Activated T-cell treated with anti-CD3 and anti-CD28 coated beads, Interleukin-2, amount 50 U/mL, for 48 hours (primary cell): ENCODE results near the gene NOL4L.
A peak's percentile ranks its signal among the peaks of the same experiment; 100 is the strongest.

Source experiments
- DNase-seq, 2 experiments: peaks; one replicate each; pipeline ENCODE4 v3.0.0-alpha.2; 2020

The NOL4L gene

DNA sequence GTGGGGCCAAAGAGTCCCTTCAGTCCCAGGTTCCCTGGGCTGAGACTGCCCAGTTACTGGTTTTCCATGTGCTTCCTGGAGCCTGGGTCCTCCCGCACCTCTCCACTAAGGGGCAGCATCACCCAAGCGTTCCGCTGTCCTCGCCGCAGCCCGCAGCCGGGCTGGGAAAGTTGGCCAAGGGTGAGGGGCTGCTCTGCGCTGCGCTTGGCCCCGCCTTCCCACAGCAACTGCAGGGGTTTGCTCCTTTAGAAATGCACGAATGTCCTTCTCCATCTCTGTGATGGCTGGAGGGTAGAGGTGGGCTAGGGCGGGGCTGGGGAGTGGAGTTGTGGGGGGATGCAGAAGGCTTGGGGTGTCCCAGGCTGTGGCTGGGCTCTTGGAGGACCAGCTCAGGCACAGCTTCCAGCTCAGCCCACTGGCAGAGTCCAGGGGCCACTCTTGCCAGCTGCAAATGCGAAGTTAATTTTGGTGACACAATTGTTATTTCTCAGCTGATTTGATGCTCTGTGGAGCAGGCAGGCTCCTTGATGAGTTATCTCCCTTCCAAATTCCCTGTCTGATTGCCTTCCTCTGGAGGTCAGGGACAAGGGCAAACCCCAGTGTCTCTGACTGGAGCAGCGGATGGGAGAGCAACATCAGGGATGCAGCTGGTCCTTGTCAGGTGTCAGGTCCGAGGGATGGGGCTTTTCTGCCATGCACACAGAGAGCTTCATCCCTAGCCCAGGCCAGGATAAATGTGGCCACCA lies 63.2 kb downstream of the NOL4L start:
- peak; percentile 80 to 83 for DNase-seq

DNA sequence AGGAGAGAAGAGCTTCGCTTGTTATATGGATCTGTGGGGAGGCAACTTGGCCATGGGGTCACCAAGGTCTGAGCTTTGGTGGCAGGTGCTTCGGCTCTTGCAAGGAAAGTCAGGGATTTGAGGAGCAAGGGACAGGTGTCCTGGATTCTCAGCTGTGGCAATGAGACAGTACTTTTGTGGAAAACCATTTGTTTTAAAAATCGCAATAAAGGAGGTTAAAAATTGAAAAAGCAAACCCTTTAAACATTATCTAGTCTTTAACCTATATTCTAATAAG lies 64.3 kb downstream of the NOL4L start:
- no peak for DNase-seq

DNA sequence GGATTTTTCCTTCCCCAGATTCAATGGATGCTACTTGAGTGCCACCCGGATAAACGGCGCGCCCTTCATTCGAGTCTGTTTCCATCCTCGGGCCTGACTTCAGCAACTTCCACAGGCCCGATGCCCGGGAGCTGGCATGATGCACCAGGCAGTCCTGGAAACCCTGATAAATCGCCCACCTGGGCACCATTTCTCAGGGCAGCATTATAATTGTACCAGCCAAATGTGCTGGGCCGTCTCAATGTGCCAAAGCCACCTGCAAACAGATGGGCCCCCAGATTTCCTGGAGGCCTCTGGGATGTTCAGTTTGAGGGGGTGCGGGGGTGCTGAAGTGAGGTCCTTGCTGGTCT lies 65.8 kb downstream of the NOL4L start:
- no peak for DNase-seq

DNA sequence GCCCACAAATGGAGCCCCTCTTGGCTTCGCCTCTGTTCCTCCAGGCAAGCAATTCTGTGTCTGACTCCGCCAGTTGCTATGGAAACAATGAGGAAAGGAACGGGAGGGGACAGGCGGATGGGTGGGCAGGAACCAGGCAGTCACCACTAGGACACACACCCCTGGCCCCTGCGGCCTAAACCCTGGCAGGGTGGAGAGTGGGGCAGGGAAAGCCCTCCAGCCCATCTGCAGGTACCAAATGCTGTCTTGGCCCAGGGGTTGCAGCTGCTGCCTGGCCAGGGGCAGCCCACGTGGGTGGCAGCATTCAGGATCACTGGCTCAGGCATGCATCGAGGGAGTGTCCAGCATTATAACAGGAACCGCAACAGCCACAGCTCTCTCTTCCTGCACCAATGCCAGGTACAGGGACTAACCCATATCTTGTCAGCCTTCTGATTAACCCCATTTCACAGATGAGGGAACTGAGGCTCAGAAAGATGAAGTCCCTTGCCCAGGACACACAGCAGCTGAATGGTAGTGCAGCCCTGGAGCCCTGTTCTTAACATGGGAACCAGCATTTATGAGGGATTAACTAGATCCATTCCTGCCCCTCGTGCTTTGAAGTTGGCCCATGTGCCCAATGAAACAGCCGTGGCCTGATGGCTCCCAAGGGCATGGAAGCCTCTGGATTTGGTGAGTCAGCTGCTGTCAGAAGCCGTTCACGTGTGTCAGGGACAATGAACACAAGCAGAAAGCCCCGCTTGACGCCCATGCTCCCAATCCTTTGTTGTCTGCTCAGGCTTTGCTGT lies 66.3 kb downstream of the NOL4L start:
- no peak for DNase-seq

DNA sequence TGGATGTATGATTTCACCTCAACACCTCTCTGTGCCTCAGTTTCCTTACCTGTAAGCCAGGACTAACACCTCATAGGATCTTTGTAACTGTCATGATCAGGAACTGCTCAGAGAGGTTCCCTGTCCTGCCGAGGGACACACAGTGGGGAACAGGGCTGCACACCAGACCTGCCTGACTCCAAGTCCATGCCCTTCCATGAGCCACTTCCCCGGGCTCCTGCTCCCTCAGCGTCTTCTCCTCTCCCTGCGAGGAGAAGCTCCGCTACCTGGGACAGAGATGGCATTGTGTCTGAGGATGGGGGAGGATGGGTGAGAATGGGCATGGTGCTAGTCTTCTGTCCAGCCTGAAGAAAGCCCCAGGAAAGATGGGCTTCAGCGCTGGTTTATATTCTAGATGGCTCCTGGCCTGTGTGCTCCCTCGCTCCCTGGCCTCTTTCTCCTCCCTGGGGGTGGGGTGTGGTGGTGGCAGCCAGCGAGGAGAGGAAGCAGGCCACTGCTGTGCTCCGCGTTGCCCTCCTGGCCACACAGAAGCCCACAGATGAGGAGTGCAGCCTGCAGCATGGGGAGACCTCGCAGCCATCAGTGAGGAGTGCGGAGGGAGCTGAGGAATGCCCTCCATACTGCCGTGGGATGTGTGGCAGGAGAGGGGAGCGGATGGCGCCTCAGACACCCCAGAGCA lies 67.1 kb downstream of the NOL4L start:
- no peak for DNase-seq

DNA sequence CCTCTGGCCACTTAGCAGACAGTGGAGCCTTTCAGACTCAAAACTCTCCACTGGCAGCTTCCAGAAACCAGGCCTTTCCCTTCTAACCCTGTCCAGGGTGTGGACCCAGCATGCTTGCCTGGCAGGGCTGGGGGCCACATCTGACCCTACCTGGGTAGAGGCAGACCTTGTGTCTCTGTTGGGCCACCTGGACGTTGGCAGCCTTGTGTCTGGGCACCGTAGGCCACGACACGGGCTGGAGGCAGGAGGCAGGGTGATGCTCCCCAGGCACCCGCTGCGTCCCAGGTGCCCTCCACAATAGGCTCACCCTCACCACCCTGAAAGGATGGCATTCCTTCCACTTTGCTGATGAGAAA lies 67.6 kb downstream of the NOL4L start:
- no peak for DNase-seq

DNA sequence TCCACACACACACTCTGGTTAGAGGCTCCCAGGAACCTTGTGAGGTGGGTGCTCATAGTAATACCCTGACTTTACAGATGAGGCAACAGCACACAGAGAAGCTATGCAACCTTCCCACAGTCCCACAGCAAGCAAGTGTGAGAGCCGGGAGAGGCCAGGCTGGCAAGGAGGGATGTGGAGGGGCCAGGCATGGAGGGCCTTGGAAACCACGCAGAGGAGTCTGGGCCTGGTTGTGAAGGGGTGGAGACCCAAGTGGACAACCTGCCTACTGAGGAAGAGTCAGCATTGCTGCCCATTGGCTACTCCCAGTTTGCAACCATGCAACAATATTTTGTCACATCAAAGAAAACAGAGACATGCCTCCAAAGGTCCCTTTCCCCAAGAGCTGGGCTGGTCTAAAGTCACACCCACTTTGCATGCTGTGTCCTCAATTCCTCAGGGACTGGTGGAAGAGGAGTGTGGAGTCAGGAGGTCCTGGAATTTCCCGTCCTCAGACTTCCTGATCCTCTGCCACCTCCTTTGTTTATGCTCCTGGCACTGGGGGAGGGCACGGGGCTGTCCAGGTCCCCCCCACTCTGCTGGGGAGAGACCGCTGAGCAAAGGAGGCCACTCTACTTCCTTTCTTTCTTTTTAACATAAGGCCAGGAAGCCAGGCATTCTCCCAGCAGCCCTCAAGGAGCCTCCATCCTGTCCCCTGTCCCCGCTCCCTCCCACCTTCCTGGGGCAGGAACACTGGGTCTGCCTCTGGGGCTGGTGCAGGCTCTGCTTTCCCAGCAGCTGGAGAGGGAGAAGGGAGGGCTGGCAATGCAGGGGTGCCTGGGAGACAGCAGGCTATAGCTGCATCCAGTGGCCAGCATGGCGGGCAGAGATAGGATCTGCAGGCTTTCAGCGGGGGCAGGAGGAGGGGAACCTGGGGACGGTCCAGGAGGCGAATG lies 68.3 kb downstream of the NOL4L start:
- DNase-seq, result no peak

DNA sequence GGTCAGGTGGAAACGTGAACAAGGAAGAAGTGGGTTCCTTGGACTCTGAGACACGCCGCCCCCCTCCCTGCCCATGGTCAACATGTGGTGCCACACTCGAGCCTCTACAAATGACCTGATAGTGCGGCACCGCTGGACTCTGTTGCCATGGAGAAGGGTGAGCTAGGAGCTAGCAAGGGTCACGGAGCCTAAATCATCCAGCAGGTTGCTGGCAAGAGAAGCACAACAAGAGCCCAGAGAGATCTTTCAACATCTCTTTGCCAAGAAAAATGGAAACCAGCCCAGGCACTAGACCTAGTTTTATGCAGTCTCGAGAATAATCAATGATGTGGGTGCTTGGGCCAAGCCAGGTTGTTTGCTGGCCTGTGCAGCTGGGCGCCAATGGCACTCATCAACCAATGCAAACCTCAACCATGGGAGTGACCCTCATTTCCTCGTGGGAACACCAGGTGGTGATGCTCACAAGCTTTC lies 69.5 kb downstream of the NOL4L start:
- DNase-seq, result no peak

DNA sequence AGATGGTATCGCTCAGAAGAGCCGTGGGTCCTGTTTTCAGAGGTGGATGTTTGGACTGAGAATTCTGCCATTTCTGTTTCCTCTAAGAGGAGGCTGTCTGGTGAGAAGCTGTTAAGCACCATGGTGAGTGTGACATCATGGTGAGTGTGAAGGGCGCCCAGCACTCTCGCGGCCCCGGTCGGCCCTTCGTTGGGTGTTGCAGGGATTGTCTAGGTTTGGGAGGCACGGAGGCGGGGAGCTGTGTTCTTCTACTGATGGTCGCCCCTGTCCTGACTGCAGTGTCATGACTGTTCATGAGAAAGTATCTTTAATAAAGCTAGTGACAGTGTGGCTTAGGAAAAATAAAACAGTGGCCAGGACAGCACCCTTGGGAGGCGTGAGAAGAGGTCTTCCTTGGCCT lies 70.4 kb downstream of the NOL4L start:
- DNase-seq, result no peak

DNA sequence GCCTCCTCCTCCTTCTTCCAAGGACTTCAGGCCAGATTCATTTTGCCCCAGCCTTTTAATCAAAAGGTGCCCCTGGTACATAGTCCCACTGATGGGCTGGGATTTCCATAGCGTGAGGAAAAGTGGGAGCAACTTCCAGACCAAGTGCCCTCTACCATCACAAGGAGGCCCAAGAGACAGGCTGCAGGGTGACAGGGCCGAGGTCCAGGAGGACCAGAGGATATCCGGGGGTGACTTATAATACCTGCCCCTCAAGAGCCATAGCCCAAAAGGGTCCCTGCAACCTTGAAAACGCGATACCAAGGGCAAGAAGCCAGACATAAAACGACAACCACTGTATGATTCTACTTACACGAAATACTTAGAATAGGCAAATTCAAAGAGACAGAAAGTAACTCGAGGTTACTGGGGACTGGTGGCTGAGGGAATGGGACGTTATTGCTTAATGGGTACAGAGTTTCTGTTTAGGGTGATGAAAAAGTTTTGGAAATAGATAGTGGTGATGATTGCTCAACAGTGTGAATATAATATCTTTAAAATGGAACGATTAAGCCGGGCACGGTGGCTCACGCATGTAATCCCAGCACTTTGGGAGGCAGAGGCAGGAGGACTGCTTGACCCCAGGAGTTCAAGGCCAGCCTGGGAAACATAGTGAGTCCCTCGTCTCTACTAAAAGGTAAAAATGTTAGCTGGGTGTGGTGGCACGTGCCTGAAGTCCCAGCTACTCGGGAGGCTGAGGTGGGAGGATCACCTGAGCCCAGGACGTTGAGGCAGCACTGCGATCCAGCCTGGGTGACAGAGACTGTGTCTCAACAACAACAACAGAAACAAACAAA lies 71.9 kb downstream of the NOL4L start:
- DNase-seq, result no peak

DNA sequence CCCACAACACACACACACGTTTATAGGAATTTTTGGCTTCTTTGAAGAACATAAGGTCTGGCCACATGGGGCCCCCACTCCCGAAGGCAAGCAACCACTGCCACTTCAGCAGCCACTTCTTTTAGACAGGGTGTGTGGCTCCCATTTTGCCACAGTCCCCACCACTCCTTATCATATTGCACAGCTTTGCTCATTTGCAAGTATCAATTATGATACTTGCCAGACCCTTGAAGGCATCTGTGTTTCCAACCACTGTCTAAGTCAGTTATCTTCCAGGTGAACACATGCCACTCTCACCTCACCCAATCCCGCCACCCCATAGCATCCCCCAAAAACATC lies 73.1 kb downstream of the NOL4L start:
- DNase-seq, result no peak

DNA sequence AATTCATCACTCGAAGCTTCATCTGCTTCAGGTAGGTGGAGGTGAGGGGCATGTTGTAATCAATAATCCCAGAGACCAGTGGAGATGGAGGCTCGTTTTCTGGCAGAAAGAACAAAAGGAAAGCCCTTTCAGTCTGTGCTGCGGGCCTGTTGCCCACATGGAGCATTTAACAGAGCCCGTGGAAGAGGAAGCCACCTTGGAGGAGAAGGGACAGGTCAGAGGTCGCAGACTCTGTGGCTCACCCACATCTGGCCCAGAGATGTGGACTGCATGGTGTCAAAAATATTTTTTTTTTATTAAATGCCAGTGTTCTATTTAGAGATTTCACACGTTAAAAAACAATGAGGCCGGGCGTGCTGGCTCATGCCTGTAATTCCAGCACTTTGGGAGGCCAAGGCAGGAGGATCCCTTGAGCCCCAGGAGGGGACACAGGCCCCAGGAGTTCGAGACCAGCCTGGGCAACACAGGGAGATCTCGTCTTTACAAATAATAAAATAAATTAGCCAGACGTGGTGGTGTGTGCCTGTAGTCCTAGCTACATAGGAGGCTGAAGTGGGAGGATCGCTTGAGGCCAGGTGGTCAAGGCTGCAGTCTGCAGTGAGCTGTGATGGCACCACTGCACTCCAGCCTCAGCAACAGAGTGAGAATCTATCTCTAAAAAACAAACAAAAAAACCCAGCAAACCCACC lies 73.6 kb downstream of the NOL4L start:
- DNase-seq, result no peak

DNA sequence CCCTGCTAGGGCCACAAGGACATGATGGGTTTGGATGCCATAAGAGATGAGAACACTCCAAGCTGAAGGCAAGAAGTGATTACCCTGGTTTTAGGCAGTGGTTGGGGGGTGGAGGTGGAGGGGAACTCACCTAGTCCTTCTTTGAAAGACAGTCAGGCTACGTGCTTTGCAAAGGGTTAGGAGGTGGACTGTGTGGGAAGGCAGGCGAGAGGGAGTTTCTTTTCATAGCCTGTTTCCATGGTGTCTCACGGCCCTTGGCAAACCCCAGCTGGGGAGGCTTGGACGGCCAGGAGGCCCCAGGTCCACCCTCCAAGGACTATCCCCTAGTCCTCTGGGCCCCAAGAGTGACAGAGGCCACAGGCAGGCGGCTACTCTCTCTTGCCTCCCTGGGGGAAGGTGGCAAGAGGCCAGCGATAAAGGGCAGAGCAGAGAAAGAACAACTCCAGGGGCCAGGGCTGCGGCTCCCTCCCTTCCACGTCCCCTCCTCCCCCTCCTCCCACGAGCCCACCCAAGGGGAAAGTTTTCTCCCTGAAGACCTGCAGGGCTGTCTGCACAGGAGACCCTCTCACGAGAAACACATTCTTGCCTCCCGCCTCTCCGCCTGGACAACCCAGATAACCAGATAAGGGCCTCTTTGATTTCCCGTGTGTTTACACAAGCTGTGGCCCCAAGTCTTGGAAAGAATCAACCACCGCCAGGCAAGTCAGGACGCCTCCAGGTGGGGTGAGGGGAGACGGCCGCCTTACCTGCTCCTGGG lies 74.4 kb downstream of the NOL4L start:
- DNase-seq, result peak in 1 of 2 experiments; percentile 35

DNA sequence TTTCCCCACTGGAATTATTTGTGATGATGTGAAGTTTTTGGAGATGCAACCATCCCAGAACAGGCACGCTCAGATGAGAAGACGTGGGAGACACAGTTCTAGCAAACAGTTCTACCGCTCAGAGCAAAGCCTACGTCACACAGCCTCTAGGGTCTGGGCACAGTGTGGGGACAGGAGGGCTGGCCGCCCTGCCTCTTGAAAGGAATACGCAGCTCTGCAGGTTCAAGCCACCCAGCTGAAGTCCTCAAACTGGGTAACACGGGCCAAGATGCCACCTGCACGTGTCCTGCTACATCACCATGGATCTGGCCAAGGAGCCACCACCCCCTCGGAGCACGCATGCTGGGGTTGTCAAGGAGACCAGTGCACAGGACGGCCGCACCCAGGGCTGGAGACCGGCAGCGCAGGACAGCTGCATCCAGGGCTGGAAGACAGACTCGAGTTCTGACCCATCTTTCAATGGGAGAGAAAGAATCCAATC lies 75.0 kb downstream of the NOL4L start:
- peak in 1 of 2 experiments; percentile 46 for DNase-seq

DNA sequence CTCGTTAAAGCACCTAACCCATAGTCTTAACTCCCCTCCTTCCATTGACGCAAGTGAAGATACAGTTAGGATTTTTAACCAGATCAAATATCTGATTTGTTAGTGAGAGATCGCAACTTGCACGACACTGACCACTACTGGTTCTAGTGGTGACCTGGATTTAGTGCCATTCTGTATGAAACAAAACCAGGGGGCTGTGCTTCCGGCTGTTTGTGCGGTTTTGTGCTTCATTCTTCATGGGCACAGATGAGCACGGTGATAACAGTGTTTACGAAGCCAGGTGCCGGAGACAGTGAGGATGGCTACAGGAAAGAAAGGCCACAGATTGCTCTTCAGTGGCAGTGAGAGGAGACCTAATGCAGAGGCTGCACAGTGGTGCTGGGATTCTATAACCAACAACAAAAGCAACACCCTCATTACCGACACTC lies 75.5 kb downstream of the NOL4L start:
- DNase-seq, result peak; percentile 68 to 71

DNA sequence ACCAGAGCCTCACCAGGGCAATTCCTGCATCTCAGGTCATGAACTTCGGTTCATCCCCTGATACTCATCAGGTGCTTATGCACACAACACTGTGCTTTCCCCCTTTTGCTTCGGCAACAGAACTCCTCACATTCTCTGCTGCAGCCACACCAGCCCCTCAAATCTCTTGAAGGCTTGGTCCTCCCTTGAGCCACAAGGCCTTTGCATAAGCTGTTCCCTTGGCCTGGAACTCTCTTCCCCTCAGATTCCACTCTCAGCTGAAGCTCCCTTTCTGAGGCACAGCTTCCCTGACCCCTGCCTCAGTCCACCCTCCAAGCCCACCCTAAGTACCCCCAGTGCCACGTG lies 76.4 kb downstream of the NOL4L start:
- no peak for DNase-seq

DNA sequence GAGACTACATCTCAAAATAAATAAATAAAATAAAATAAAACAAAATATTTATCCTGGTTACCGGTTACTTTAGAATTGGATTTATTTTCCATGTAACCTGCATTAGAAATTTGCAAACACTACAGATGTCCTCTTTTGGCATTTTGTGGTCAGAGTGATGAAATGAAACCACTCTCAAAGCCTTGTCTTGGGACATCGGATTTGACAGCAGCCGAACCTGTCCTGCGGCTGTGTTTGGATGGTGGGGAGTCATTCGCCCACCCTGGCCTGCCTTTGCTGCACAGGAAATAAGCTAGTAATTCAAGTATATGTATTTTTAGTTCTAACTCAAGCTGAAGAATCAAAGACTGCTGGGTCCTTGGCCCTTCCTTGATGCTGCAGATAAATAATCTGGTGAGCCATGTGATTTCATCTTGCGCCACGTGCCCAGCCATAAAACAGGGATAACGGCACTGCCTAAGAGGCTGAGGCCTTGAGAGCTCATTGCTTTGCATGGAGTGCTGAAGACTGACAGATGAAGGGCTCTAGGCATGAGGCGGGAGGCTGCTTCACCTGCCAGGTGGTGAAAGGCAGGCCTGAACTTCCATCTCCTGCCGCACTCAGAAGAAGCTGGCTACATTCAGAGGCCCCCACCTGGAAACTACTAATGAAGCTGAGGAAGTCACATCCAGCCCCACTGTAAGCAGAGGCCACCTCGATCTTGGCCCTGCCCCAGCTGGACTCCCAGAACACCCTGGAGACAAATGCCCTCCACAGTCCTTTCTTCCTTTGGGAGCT lies 76.9 kb downstream of the NOL4L start:
- no peak for DNase-seq

DNA sequence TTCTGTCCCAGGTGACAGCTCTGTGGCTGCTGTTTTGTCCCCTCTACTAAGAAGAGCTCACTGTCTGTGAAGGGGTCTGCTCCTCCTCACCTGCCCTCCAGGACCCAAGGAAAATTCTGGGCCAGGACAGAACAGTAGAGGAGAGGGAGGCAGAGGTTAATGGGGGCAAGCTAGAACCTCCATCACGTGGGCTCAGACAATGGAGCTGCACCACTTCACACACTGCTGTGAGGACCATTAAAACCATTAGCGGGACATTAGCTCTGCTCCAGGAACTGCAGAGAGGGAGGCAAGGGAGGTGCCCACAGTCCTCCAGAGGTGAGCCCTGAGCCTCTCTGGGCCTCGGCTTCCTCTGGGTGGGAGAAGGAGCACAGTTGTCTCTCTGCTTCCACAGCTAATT lies 78.4 kb downstream of the NOL4L start:
- no peak for DNase-seq

DNA sequence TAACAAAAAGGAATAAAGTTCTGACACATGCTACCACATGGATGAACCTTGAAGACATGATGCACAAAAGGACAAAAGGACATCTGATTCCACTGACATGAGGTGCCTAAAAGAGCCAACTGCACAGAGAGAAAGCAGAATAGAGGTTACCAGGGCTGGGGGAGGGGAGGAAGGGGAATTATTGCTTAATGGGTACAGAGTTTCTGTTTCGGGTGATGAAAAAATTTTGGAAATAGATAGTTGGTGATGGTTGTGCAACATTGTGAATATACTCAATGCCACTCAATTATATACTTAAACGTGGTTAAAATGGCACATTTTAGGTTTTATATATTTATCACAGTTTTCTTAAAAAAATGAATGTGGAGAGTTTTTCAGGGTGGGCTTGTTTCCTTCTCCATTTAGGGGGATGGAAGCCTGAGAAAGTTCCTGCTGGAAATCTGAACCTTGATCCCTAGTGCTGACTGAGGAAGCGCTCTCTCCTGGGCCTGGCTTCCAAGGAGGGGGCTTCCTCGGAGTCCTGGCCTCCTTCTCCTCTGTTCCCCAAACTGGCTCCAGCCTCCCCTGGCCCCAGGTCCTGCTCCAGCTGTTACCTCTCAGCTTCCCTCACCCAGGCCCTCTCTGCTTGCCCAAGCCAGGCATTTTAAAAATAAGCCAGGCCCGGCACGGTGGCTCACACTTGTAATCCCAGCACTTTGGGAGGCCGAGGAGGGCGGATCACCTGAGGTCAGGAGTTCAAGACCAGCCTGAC lies 79.2 kb downstream of the NOL4L start:
- DNase-seq, result no peak
